ENCODE results near the gene FYCO1. TPM values are rescaled to one million over a fixed set of nuclear protein-coding genes. Genes with fewer than 3 reads are reported as not detected.

Gene FYCO1
- total and polyA plus RNA-seq, 9 of the 15 experiments (the other 6 are each of a cell fraction or from before 2014, with no cell fraction given) = 2.1 to 13.8 (median 7.4) TPM

GRCh38 chr3:45940004-45940780 lies 55.4 kb downstream of the FYCO1 start:
- ATAC-seq (peak; percentile 27; the same call in 2 of the 3 replicates), DNase-seq (ENCODE audit: extremely low read depth in 1 of 4, low spot score in 3 of 4) (peak in 1 of 4 experiments; percentile 29), FAIRE-seq (no peak)
- no peaks in the 10 kb centered on the region for H4K20me1 ChIP-seq (replicated peaks; ENCODE audit: control insufficient read depth, insufficient read depth, low read length)
- H3K27ac ChIP-seq (ENCODE audit: extremely low read depth, low read depth, low read length) = no peak overlapping the region
- TF ChIP-seq NFIC (IDR thresholded peaks at IDR 0.05) (peak; percentile 88), U2AF2 (optimal IDR thresholded peaks at IDR 0.05; ENCODE audit: low read depth, low read length) (no peak)
- H3K4me2 ChIP-seq (ENCODE audit: insufficient read depth, low read length) = no peak overlapping the region
- no TSS peak for BruUV-seq (replicated peaks)
- H3K36me3 ChIP-seq (ENCODE audit: control insufficient read depth, insufficient read depth, low read length) = peaks cover 39% of the 10 kb centered on the region
- H3K27me3 ChIP-seq (ENCODE audit: control insufficient read depth in 2 of 2, insufficient read depth in 2 of 2, low read length in 2 of 2) = no peaks in the 10 kb centered on the region
- H3K79me2 ChIP-seq (ENCODE audit: control insufficient read depth, insufficient read depth, low read length) = no peaks in the 10 kb centered on the region
- no peak overlapping the region for H3K4me3 ChIP-seq
- H2AFZ ChIP-seq (ENCODE audit: low read depth, low read length) = no peak overlapping the region
- in situ Hi-C loops (cut with MboI) = loop anchor here (5.0 kb wide), 1 partner anchor 137 kb away; no protein-coding TSS in a partner anchor
- CTCF ChIA-PET (ENCODE audit: low intra/inter-chr PET ratio) = interaction anchor here (1.0 to 7.6 kb wide), 3 partner anchors 139 to 903 kb away, joined by 3 to 123 read pairs (median 4); no protein-coding TSS in a partner anchor
- H3K9me1 ChIP-seq (ENCODE audit: control insufficient read depth, insufficient read depth, low read length) = no peaks in the 10 kb centered on the region
- no peaks in the 10 kb centered on the region for H3K9me3 ChIP-seq (replicated peaks; ENCODE audit: control insufficient read depth, insufficient read depth, low read depth, low read length)
- H3K9ac ChIP-seq (ENCODE audit: insufficient read depth in 1 of 2, low read depth in 2 of 2, low read length in 2 of 2) = no peak overlapping the region
- WGBS (ENCODE audit: insufficient coverage, low coverage, missing lambda C conversion rate) = 22% methylated on average over 7 of the region's 7 CpGs
- POLR2A ChIA-PET = interaction anchor here (0.6 to 1.6 kb wide), 3 partner anchors 8 to 171 kb away, joined by 3 read pairs; no protein-coding TSS in a partner anchor
- peaks cover 4 to 6% of the 10 kb centered on the region in 2 experiments; a peak in 1 of 5 replicates for H3K4me1 ChIP-seq (replicated peaks in 1 of 2; ENCODE audit: control insufficient read depth in 2 of 2, insufficient read depth in 2 of 2, low read length in 2 of 2)
- intact Hi-C loops (cut with micrococcal nuclease) = no loop called here

DNA sequence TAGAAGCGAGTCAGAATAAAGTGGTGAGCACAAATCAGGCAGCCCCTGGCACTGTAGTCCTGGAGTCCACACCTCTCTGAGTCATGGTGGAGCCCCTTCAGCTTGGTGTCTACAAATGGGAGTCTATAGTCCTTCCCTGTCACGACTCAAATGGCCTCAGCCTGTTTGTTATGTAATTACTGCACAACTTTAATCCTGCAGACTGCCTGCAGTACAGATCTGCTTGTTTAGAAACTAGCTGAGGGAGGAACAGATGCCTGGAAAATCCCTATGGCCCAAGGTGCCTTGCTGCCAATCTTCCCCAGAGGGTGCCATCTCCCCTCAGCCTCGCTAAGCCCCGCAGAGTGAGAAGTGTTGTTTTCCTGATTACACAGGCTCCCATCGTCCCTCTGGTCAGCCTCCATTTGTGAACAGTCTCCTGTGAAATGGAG lies 56.3 kb downstream of the FYCO1 start:
- no peak overlapping the region for H2AFZ ChIP-seq (ENCODE audit: low read depth, low read length)
- peaks cover 47% of the 10 kb centered on the region for H3K36me3 ChIP-seq (ENCODE audit: control insufficient read depth, insufficient read depth, low read length)
- in situ Hi-C loops (cut with MboI) = no loop called here
- no peak; the same call in 1 of the 3 replicates for ATAC-seq
- CTCF ChIA-PET (ENCODE audit: low intra/inter-chr PET ratio) = interaction anchor here (1.4 to 7.6 kb wide), 3 partner anchors 140 to 902 kb away, joined by 4 to 123 read pairs (median 4); no protein-coding TSS in a partner anchor
- no peak overlapping the region for H3K9ac ChIP-seq (ENCODE audit: insufficient read depth in 1 of 2, low read depth in 2 of 2, low read length in 2 of 2)
- 67% methylated on average over 5 of the region's 5 CpGs for WGBS (ENCODE audit: insufficient coverage, low coverage, missing lambda C conversion rate)
- H3K27me3 ChIP-seq (ENCODE audit: control insufficient read depth in 2 of 2, insufficient read depth in 2 of 2, low read length in 2 of 2) = no peaks in the 10 kb centered on the region
- H3K79me2 ChIP-seq (ENCODE audit: control insufficient read depth, insufficient read depth, low read length) = no peaks in the 10 kb centered on the region
- peaks cover 4 to 6% of the 10 kb centered on the region in 2 experiments; a peak in 1 of 5 replicates for H3K4me1 ChIP-seq (replicated peaks in 1 of 2; ENCODE audit: control insufficient read depth in 2 of 2, insufficient read depth in 2 of 2, low read length in 2 of 2)
- BruUV-seq (replicated peaks) = no TSS peak
- H3K9me1 ChIP-seq (ENCODE audit: control insufficient read depth, insufficient read depth, low read length) = no peaks in the 10 kb centered on the region
- no peak overlapping the region for H3K27ac ChIP-seq (ENCODE audit: extremely low read depth, low read depth, low read length)
- POLR2A ChIA-PET = interaction anchor here (0.6 to 1.6 kb wide), 6 partner anchors 9 to 171 kb away, joined by 3 to 5 read pairs (median 4); no protein-coding TSS in a partner anchor
- FAIRE-seq = no peak
- intact Hi-C loops (cut with micrococcal nuclease) = loop anchor here (10.0 kb wide), 1 partner anchor 905 kb away; no protein-coding TSS in a partner anchor
- no peak for DNase-seq (ENCODE audit: extremely low read depth in 1 of 4, low spot score in 3 of 4)
- no peak overlapping the region for H3K4me3 ChIP-seq
- H3K9me3 ChIP-seq (replicated peaks; ENCODE audit: control insufficient read depth, insufficient read depth, low read depth, low read length) = no peaks in the 10 kb centered on the region
- no peak overlapping the region for H3K4me2 ChIP-seq (ENCODE audit: insufficient read depth, low read length)
- no peaks in the 10 kb centered on the region for H4K20me1 ChIP-seq (replicated peaks; ENCODE audit: control insufficient read depth, insufficient read depth, low read length)
- TF ChIP-seq ZFP1 (CRISPR knock-in tag; IDR thresholded peaks at IDR 0.05) = no peak
- no peak for TF ChIP-seq E2F3 (CRISPR knock-in tag; IDR thresholded peaks at IDR 0.05)
- no peak for TF ChIP-seq SNRNP70 (optimal IDR thresholded peaks at IDR 0.05; ENCODE audit: low read depth, low read length)
- TF ChIP-seq ZNF274 (IDR thresholded peaks at IDR 0.05; ENCODE audit: borderline replicate concordance, low read depth, low read length) = no peak
- no peak for TF ChIP-seq MAZ (CRISPR knock-in tag; conservative IDR thresholded peaks at IDR 0.05 in 1 of 2, IDR thresholded peaks at IDR 0.05 in 1 of 2)
- no peak for TF ChIP-seq STAT5A (IDR thresholded peaks at IDR 0.05; ENCODE audit: borderline replicate concordance, low read length)
- TF ChIP-seq SP2 (IDR thresholded peaks at IDR 0.05; ENCODE audit: extremely low read depth, low read depth, low read length, poor library complexity, severe bottlenecking) = no peak
- TF ChIP-seq SRSF7 (optimal IDR thresholded peaks at IDR 0.05; ENCODE audit: low read depth, low read length) = no peak
- no peak for TF ChIP-seq ZNF347 (CRISPR knock-in tag; IDR thresholded peaks at IDR 0.05; ENCODE audit: low read depth)
- TF ChIP-seq ZNF696 (CRISPR knock-in tag; conservative IDR thresholded peaks at IDR 0.05) = no peak
- no peak for TF ChIP-seq CHD1 (IDR thresholded peaks at IDR 0.05; ENCODE audit: low read length)

All from K562 (cell line).